ENCODE results near the gene PHACTR2.
"Not testable (repeated sequence)": the region's sequence is repeated elsewhere in the genome, so short reads cannot be mapped to it uniquely, and the experiment has no call there.

PHACTR2 gene

DNA sequence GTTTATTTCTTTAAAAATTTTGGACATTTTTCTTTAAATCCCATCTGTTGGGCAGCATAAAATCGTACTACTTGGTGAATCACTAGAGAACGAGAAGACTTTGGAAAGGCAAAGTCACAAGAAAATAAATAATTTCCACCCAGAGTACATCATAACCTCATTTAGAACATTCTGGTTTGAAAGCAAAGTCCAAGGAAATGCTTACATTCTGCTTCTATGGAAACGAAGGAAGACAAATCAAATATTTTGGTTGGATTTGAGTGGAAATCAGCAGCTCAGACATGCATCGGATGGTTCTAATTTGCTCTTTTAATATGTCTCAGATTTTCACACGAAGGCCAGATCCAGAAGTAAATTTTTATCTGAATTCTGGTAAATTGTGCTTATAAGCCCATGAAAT lies 104.7 kb downstream of the PHACTR2 start:
- H3K4me3 ChIP-seq (ENCODE audit: low read depth in 1 of 2, low read length in 1 of 2) = no peak overlapping the region
- TF ChIP-seq, protein P1, sequence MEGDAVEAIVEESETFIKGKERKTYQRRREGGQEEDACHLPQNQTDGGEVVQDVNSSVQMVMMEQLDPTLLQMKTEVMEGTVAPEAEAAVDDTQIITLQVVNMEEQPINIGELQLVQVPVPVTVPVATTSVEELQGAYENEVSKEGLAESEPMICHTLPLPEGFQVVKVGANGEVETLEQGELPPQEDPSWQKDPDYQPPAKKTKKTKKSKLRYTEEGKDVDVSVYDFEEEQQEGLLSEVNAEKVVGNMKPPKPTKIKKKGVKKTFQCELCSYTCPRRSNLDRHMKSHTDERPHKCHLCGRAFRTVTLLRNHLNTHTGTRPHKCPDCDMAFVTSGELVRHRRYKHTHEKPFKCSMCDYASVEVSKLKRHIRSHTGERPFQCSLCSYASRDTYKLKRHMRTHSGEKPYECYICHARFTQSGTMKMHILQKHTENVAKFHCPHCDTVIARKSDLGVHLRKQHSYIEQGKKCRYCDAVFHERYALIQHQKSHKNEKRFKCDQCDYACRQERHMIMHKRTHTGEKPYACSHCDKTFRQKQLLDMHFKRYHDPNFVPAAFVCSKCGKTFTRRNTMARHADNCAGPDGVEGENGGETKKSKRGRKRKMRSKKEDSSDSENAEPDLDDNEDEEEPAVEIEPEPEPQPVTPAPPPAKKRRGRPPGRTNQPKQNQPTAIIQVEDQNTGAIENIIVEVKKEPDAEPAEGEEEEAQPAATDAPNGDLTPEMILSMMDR (IDR thresholded peaks at IDR 0.05) = no peak
- H3K9me3 ChIP-seq = no peaks in the 10 kb centered on the region
- H3K27ac ChIP-seq = no peak overlapping the region
- no peaks in the 10 kb centered on the region for H3K4me1 ChIP-seq (ENCODE audit: control insufficient read depth in 1 of 2, insufficient read depth in 1 of 2, low read depth in 1 of 2, low read length in 1 of 2)
- H3K36me3 ChIP-seq = peaks cover 58% of the 10 kb centered on the region
- H3K27me3 ChIP-seq = no peaks in the 10 kb centered on the region

DNA sequence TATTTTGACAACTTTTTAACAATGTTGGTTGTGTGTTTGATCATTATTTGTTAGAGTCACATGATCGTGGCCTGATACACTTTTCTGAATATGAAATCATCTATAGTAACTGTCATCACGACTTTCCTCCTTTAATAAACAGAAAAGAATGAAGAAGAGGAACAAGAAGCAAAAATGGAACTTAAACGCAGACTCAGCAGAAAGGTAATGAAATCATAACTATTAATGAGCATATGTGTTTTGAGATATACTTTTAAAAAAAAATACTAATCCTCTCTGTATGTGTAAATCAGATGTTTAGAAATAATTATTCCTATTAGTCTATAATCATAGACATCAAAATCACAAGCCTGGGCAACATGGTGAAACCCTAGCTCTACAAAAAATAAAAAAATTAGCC lies 105.3 kb downstream of the PHACTR2 start:
- H3K36me3 ChIP-seq = peaks cover 52% of the 10 kb centered on the region
- no peak overlapping the region for H3K27ac ChIP-seq
- no peaks in the 10 kb centered on the region for H3K9me3 ChIP-seq
- no peaks in the 10 kb centered on the region for H3K4me1 ChIP-seq (ENCODE audit: control insufficient read depth in 1 of 2, insufficient read depth in 1 of 2, low read depth in 1 of 2, low read length in 1 of 2)
- no peak overlapping the region for H3K4me3 ChIP-seq (ENCODE audit: low read depth in 1 of 2, low read length in 1 of 2)
- TF ChIP-seq, protein P1 (IDR thresholded peaks at IDR 0.05) = no peak
- H3K27me3 ChIP-seq = no peaks in the 10 kb centered on the region

DNA sequence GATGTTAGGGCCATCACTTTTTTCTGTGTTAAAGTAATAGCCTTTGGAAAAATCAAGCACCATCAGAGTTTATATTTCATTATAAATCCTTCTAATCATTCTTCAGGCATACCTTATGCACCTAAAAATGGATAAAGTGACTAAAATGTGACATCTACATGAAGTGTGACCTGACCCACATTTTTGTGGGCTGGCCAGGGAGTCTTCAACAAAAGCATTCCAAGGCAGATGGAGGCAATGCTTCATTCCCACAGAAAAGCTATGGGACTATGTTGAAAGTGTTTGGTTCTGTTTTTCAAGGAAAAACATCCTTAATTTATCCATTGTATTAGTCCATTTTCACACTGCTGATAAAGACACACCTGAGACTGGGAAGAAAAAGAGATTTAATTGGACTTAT lies 106.6 kb downstream of the PHACTR2 start:
- Histone ChIP-seq H3K9me3 (no peaks in the 10 kb centered on the region), H3K27ac (no peak overlapping the region), H3K4me1 (ENCODE audit: control insufficient read depth in 1 of 2, insufficient read depth in 1 of 2, low read depth in 1 of 2, low read length in 1 of 2) (no peaks in the 10 kb centered on the region), H3K36me3 (peaks cover 51% of the 10 kb centered on the region), H3K27me3 (no peaks in the 10 kb centered on the region), H3K4me3 (ENCODE audit: low read depth in 1 of 2, low read length in 1 of 2) (no peak overlapping the region)
- TF ChIP-seq, protein P1 (IDR thresholded peaks at IDR 0.05) = no peak

DNA sequence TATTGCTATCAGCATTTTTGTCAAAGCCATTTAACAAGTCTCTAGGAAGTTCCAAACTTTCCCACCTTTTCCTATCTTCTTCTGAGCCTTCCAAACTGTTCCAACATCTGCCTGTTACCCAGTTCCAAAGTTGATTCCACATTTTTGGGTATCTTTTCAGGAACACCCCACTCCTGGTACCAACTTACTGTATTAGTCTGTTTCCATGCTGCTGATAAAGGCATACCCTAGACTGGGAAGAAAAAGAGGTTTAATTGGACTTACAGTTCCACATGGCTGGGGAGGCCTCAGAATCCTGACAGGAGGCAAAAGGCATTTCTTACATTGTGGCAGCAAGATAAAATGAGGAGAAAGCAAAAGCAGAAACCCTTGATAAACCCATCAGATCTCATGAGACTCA lies 108.6 kb downstream of the PHACTR2 start:
- H3K4me1 ChIP-seq (ENCODE audit: control insufficient read depth in 1 of 2, insufficient read depth in 1 of 2, low read depth in 1 of 2, low read length in 1 of 2); H3K27me3 ChIP-seq; H3K9me3 ChIP-seq; H3K27ac ChIP-seq; H3K4me3 ChIP-seq (ENCODE audit: low read depth in 1 of 2, low read length in 1 of 2): not testable (repeated sequence)
- peaks cover 52% of the 10 kb centered on the region for H3K36me3 ChIP-seq

DNA sequence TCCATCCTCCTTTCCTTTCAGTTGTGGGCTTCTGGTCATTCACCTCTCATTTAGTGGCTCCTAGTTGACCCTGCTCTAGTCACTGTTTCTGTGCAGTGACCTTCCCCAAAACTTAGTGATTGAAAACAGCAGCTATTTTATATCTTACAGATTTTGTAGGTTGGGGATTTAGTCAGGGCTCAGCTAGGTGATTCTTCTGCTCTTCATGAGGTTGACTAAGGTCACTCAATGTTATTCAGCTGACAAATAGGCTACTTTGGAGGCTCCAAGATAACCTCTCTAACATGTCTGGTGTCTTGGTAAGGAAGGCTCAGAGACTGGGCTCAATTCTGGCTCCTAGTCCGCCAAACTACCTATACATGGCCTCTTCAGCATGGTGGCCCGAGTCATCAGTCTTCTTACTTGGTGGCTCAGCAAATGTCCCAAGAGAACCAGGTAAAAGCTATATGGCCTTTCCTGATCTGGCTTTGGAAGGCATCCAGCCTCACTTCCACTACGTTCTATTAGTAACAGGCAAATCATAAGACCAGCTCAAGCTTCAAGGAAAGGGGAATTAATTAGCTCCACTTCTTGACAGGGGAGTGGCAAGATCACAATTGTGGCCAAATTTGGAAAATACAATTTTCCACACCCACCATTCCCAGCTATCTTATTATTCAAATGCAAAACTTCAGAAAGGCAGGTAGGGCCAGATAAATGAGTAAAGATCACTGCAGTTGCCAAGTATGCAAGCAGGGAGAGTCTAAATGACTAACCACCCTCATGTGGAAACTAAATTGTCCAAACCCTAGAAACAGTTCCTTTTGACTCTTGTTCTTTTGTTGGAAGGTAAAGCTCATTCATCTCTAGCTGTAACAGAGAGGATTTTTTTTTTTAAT lies 114.9 kb downstream of the PHACTR2 start:
- Histone ChIP-seq H3K4me3 (ENCODE audit: low read depth in 1 of 2, low read length in 1 of 2) (no peak overlapping the region), H3K36me3 (peaks cover 35% of the 10 kb centered on the region), H3K27me3 (no peaks in the 10 kb centered on the region), H3K9me3 (no peaks in the 10 kb centered on the region), H3K27ac (no peak overlapping the region), H3K4me1 (ENCODE audit: control insufficient read depth in 1 of 2, insufficient read depth in 1 of 2, low read depth in 1 of 2, low read length in 1 of 2) (no peaks in the 10 kb centered on the region)
- TF ChIP-seq, protein P1 (IDR thresholded peaks at IDR 0.05) = no peak

DNA sequence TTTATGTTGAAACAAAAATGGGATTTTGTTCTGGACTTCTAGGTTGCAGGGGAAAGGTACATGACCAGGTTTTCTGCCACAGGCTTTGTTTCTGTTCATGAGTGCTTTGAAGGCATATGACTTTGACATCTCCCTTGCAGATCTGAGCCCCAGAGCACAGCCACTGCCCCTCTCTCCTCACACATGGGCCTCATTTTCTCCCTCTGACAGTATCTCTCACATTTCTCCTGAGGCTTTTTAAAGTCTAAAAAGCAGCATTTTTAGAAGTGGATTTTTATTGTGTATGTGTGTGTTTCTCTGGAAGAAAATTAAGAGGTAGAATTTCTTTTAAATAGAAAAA lies 115.5 kb downstream of the PHACTR2 start:
- H3K4me1 ChIP-seq (ENCODE audit: control insufficient read depth in 1 of 2, insufficient read depth in 1 of 2, low read depth in 1 of 2, low read length in 1 of 2) = no peaks in the 10 kb centered on the region
- TF ChIP-seq, protein P1 (IDR thresholded peaks at IDR 0.05) = no peak
- no peaks in the 10 kb centered on the region for H3K27me3 ChIP-seq
- H3K36me3 ChIP-seq = peaks cover 35% of the 10 kb centered on the region
- H3K9me3 ChIP-seq = no peaks in the 10 kb centered on the region
- no peak overlapping the region for H3K4me3 ChIP-seq (ENCODE audit: low read depth in 1 of 2, low read length in 1 of 2)
- H3K27ac ChIP-seq = no peak overlapping the region

DNA sequence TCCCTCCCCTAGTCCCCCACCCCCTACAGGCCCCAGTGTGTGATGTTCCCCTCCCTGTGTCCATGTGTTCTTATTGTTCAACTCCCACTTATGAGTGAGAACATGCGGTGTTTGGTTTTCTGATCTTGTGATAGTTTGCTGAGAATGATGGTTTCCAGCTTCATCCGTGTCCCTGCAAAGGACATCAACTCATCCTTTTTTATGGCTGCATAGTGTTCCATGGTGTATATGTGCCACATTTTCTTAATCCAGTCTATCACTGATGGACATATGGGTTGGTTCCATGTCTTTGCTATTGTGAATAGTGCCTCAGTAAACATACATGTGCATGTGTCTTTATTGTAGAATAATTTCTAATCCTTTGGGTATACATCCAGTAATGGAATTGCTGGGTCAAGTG lies 118.8 kb downstream of the PHACTR2 start:
- not testable (repeated sequence) for H3K4me3 ChIP-seq (ENCODE audit: low read depth in 1 of 2, low read length in 1 of 2); H3K9me3 ChIP-seq; H3K27ac ChIP-seq; H3K27me3 ChIP-seq; H3K4me1 ChIP-seq (ENCODE audit: control insufficient read depth in 1 of 2, insufficient read depth in 1 of 2, low read depth in 1 of 2, low read length in 1 of 2); H3K36me3 ChIP-seq

DNA sequence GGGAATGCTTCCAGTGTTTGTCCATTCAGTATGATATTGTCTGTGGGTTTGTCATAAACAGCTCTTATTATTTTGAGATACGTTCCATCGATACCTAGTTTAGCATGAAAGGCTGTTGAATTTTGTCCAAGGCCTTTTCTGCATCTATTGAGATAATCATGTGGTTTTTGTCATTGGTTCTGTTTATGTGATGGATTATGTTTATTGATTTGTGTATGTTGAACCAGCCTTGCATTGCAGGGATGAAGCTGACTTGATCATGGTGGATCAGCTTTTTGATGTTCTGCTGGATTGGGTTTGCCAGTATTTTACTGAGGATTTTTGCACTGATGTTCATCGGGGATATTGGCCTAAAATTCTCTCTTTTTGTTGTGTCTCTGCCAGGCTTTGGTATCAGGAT lies 120.7 kb downstream of the PHACTR2 start:
- H3K4me3 ChIP-seq (ENCODE audit: low read depth in 1 of 2, low read length in 1 of 2); H3K27ac ChIP-seq; H3K27me3 ChIP-seq; H3K36me3 ChIP-seq; H3K4me1 ChIP-seq (ENCODE audit: control insufficient read depth in 1 of 2, insufficient read depth in 1 of 2, low read depth in 1 of 2, low read length in 1 of 2); H3K9me3 ChIP-seq: not testable (repeated sequence)

Measured in neutrophil (primary cell).